Immature natural killer cell (primary cell): ENCODE measurements around the gene TNFSF9. TPM values are rescaled to one million over a fixed set of nuclear protein-coding genes. Genes with fewer than 3 reads are reported as not detected.
"Not testable (repeated sequence)": the region's sequence is repeated elsewhere in the genome, so short reads cannot be mapped to it uniquely, and the experiment has no call there.

ENCODE experiments used
- DNase-seq, 3 donors: peaks; one replicate each; pipeline ENCODE4 v3.0.0; 2022; ENCODE audit warnings: mixed read lengths in 1 of 3
- H3K27ac Mint-ChIP-seq, 6 donors: one replicate each; pipeline ENCODE4 v1.8.0; 2020; ENCODE audit warnings: mixed read lengths in 6 of 6, mild to moderate bottlenecking in 5 of 6, inconsistent platforms in 4 of 6, moderate library complexity in 3 of 6
- H3K27me3 Mint-ChIP-seq, 3 donors: one replicate each; pipeline ENCODE4 v1.8.0; 2020 to 2021; ENCODE audit warnings: low read depth in 3 of 3, mild to moderate bottlenecking in 3 of 3, mixed read lengths in 3 of 3, moderate library complexity in 3 of 3, inconsistent platforms in 1 of 3
- H3K36me3 Mint-ChIP-seq, 3 donors: one replicate each; pipeline ENCODE4 v1.8.0; 2020; ENCODE audit warnings: mixed read lengths in 3 of 3, inconsistent platforms in 2 of 3, mild to moderate bottlenecking in 2 of 3
- H3K4me1 Mint-ChIP-seq, 2 donors: one replicate each; pipeline ENCODE4 v1.8.0; 2020; ENCODE audit warnings: inconsistent platforms in 2 of 2, mild to moderate bottlenecking in 2 of 2, mixed read lengths in 2 of 2, moderate library complexity in 1 of 2
- H3K4me3 Mint-ChIP-seq, 5 donors: one replicate each; pipeline ENCODE4 v1.8.0; 2020; ENCODE audit warnings: mild to moderate bottlenecking in 5 of 5, mixed read lengths in 5 of 5, inconsistent platforms in 3 of 5, moderate library complexity in 3 of 5
- H3K9me3 Mint-ChIP-seq, 6 donors: one replicate each; pipeline ENCODE4 v1.8.0; 2020; ENCODE audit warnings: mild to moderate bottlenecking in 6 of 6, mixed read lengths in 6 of 6, inconsistent platforms in 4 of 6, moderate library complexity in 3 of 6
- polyA plus RNA-seq, 3 donors: library from polyadenylated mRNA; unstranded; fragments of 300-500 nt; fragmentation: Illumina TruSeq; gene quantifications; one replicate each; pipeline ENCODE4 v1.2.3, GENCODE V29; 2021

TNFSF9 gene
- polyA plus RNA-seq, 3 donors from 2014 or later: 1.3 to 16.0 (median 5.9) TPM

DNA sequence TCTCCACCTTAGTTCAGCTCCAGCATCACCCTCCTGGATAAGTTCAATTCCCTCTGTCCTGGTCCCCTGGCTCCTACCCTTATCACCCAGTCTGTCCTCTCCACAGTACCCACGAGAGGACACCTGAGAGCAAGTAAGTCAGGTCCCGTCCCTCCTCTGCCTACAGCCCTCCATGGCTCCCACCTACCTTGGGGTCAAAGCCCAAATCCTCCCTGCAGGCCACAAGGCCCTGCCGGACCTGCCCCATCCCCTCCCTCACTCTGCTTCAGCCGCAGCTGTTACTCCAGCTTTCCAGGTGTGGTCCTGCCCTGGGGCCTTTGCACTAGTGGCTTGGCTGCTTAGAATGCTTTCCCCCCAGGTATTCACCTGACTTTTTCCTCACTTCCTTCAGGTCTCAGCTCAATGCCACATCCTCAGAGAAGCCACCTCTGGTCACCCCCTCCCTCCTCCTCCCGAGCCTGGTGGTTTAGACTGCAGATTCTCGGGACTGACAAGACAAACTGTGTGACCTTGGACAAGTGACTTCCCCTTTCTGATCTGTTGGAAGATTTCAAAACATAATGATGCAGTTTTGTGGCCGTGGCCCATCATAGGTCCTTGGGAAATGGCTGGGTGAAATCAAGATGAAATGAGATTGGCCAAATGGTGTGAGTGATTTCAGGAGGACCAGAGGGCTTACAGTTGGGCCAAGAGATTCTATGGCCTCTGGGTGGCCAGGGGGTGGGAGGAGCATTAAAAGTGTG lies 32.4 kb upstream of the TNFSF9 start:
- H3K4me1 Mint-ChIP-seq: peaks cover 0 to 6% of the 10 kb centered on the region in 2 donors
- peak overlapping the region in 2 of 6 donors; percentile 29 to 56 for H3K27ac Mint-ChIP-seq
- H3K4me3 Mint-ChIP-seq: no peak overlapping the region
- peaks cover 0 to 4% (median 0%) of the 10 kb centered on the region in 3 donors for H3K36me3 Mint-ChIP-seq
- no peaks in the 10 kb centered on the region for H3K9me3 Mint-ChIP-seq
- H3K27me3 Mint-ChIP-seq: peaks cover 2 to 8% (median 6%) of the 10 kb centered on the region in 3 donors
- no peak for DNase-seq

DNA sequence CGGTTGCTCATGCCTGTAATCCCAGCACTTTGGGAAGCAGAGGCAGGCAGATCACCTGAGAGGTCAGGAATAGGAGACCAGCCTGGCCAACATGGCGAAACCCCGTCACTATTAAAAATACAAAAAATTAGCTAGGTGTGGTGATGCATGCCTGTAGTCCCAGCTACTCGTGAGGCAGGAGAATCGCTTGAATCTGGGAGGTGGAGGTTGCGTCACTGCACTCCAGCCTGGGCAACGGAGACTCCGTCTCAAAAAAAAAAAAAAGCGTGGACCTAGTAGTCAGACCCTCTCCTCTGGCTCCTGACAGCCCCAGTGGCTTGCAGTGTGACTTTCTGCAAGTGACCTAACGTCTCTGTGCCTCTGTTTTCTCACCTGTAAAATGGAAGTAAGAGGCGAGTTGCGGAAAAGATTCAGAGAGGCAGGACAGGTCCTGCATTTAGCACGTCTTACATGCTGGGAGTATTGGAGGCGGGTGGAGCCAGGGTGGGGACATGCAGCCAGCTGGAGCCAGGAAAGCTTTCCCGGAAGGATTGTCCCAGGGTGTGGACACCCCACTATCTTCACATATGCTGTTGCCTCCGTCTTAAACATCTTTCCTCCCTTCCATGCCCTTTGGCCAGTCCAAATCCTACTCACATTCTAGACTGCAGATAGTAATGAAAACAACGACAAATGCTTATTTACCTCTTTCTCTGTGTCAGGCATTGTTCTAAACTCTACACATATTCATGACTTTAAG lies 31.6 kb upstream of the TNFSF9 start:
- peaks cover 0 to 8% of the 10 kb centered on the region in 2 donors for H3K4me1 Mint-ChIP-seq
- no peaks in the 10 kb centered on the region for H3K9me3 Mint-ChIP-seq
- H3K27me3 Mint-ChIP-seq: peaks cover 2 to 8% (median 8%) of the 10 kb centered on the region in 3 donors
- no peak overlapping the region for H3K27ac Mint-ChIP-seq
- H3K36me3 Mint-ChIP-seq: peaks cover 0 to 4% (median 0%) of the 10 kb centered on the region in 3 donors
- no peak for DNase-seq
- H3K4me3 Mint-ChIP-seq: no peak overlapping the region

DNA sequence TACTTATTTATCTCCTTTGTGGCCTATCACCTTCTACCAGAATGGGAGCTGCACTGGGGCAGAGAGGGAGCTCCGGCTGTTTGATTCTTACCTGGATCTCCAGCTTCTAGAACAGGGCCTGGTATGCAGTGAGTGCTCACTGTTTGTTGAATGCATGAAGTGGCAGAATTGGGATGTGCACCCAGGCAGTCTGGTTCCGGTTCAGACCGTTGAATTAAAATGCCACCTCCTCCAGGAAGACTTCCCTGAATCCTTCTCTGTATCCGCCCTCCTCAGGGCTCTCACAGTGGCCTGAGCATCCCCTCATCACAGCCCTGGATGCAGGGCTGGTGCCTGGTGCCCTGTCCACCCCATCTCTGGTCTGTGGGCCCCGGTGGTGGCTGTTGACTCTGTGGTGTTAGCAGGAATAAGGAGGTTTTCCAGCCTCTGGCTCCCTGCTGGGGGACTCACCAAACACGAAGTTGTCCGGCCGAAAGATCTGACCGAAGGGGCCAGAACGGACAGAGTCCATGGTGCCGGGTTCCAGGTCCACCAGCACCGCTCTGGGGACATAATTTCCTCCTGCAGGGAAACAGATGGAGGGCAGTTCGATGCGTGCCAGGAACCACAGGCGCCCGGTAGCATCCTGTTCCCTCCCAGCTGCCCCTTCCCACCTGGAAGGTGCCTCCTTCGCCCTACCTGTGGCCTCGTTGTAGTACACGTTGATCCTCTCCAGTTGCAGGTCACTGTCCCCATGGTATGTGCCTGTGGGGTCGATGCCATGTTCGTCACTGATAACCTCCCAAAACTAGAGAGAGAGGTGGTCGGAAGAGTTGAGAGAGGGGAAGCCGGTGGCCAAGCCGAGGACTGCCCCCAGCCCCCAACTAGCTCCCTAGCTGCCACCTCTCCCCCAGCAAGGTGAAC lies 29.7 kb upstream of the TNFSF9 start:
- Mint-ChIP-seq H3K4me3 (peak overlapping the region; percentile 73 to 85 (median 81)), H3K36me3 (peaks cover 0 to 4% (median 0%) of the 10 kb centered on the region in 3 donors), H3K9me3 (no peaks in the 10 kb centered on the region), H3K27ac (peak overlapping the region in 1 of 6 donors; percentile 73), H3K27me3 (peaks cover 9 to 14% (median 10%) of the 10 kb centered on the region in 3 donors), H3K4me1 (peaks cover 6 to 15% of the 10 kb centered on the region in 2 donors)
- DNase-seq: no peak

DNA sequence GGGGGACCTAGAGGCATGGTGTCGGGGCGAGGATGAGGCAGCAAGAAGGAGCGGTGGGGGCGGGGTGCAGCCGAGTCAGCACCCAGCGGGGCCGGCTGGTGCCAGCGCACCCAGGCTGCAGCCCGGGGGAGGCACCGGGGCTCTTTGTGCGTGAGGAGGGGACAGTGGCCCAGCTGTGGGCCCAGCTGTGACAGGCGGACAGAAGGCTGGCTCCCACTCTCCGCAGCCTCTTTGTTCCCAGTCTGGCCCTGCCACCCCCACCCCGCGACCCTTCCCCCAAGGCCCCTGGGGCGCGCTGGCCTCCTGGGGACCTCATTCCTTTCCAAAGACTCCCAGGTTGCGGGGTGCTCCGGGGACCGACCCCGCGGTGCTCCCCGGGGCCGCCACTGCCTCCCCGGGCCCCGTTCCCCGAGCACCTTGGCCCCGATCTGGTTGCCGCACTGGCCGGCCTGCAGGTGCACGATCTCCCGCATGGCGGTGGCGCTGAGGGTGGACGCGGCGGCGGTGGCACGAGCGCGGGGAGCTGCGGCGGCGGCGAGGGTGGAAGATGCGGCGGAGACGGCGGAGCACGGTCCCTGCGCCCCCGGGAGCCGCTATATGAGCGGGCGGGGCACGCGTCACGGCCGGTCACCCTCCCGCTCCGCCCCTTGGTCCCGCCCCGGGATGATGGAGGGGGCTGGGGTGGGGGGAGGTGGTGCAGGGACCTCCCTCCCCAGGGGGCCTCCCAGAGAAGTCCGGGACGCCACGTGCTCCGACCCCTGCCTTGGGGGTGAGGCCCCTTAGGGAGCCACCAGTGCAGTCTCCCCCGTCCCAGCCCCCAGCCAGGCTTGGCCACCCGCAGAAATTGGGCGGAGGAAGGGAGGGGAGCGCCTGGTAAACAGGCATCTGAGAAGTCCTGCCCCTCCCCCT lies 28.8 kb upstream of the TNFSF9 start, which contains the start of gene TUBB4A:
TUBB4A (minus strand) TSS at position 570 of the 909 bp plus-strand sequence; CDS start at position 473, 97 bp downstream.
- Mint-ChIP-seq H3K27ac (peak within 1 kb of the TSS in 1 of 6 donors; percentile 73), H3K36me3 (peaks cover 0 to 4% (median 0%) of the 10 kb centered on the region in 3 donors), H3K4me1 (peaks cover 6 to 15% of the 10 kb centered on the region in 2 donors), H3K9me3 (no peaks in the 10 kb centered on the region), H3K27me3 (peaks cover 9 to 14% (median 11%) of the 10 kb centered on the region in 3 donors), H3K4me3 (peak within 1 kb of the TSS; percentile 73 to 85 (median 81))
- DNase-seq: peak; percentile 15 to 33 (median 19)

DNA sequence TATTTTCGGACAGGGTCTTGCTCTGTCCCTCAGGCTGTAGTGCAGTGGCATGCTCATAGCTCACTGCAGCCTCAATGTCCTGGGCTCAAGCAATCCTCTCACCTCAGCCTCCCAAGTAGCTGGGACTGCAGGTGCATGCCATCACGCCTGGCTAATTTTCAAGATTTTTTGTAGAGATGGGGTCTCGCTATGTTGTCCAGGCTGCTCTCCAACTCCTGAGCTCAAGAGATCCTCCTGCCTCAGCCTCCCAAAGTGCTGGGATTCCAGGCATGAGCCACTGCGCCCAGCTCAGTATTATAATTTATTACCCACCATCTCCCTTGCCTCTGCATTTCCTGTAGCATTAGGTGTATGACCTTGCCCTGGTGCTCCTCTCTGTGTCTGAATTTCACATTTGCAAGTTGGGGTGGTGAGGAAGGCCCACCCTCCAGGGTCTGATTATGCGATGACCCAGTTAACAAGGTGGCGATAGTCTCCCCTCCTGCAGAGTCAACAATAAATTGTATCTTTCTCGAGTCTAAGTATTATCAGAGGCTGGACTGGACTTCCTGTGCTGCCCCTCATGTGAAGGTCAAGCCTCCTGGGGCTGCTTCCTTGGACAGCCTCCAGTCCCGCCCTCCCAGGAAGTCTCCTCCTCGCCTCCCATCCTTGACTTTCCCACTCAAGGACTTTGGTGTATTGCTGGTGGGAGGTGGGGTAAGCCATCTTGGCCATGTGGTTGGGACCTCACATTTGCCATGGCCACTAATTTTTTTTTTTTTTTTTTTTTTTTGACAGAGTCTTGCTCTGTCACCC lies 27.2 kb upstream of the TNFSF9 start:
- Mint-ChIP-seq H3K4me3 (peak overlapping the region in 2 of 5 donors; percentile 39 to 48), H3K27ac (no peak overlapping the region), H3K36me3 (peaks cover 0 to 4% (median 0%) of the 10 kb centered on the region in 3 donors), H3K4me1 (peaks cover 6 to 15% of the 10 kb centered on the region in 2 donors), H3K27me3 (peaks cover 9 to 15% (median 13%) of the 10 kb centered on the region in 3 donors), H3K9me3 (no peaks in the 10 kb centered on the region)
- no peak for DNase-seq

DNA sequence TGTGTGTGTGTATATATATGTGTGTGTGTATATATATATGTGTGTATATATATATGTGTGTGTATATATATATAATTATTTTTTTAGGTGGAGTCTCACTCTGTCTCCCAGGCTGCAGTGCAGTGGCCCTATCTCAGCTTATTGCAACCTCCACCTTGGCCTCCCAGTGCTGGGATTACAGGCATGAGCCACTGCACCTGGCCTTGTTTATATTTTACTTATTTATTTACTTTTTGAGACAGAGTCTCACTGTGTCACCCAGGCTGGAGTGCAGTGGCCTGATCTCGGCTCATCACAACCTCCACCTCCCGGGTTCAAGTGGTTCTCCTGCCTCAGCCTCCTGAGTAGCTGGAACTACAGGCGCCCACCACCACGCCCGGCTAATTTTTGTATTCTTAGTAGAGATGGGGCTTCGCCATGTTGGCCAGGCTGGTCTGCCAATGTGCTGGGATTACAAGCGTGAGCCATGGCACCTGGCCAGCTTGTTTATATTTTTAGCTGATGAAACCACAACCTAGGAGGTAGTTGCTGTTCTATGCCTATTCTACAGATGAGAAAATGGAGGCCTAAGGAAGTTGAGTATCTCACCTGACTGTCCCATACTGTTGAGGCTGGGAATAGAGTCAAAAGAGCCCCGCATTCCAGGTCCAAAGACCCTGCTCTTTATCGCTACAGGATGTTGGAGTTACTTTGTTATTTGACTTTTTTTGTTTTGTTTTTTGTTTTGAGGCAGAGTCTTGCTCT lies 22.6 kb upstream of the TNFSF9 start:
- not testable (repeated sequence) for H3K9me3 Mint-ChIP-seq, H3K36me3 Mint-ChIP-seq, H3K27me3 Mint-ChIP-seq, H3K4me3 Mint-ChIP-seq, DNase-seq, H3K4me1 Mint-ChIP-seq
- peak overlapping the region in 1 of 6 donors; percentile 26 for H3K27ac Mint-ChIP-seq

DNA sequence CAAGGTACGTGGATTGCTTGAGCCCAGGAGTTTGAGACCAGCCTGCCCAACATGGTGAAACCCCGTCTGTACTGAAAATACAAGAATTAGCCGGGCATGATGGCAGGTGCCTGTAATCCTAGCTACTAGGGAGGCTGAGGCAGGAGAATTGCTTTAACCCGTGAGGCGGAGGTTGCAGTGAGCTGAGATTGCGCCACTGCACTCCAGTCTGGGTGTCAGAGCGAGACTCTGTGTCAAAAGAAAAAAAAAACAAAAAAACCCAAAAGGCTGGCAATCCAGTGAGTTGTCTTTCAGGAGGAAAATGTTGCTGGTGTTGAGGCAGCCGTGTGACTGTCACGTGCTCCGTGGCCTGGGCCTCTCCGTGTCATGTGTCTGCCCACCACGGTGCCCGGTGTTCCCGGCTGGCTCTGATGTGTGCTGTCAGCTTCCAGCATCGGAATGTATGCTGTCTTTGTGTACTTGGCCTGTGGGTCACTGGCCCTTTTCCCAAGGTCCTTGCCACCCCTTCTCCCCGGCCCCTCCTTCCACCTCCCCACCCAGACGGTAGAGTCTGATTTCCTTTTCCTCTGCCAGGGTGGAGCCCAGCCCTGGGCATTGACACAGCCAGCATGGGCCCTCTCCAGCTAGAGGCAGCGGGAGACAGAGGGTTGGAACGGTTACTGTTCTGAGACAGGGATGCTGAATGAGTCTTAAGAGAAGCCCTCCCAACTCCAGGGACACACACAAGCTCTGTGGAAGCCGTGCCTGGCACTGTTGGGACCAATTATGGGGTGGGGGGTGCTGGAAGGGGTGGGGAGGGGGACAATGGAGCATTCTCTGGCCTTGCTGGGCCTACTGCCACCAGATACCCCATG lies 21.5 kb upstream of the TNFSF9 start:
- peaks cover 6 to 9% (median 6%) of the 10 kb centered on the region in 3 donors for H3K27me3 Mint-ChIP-seq
- H3K4me3 Mint-ChIP-seq: no peak overlapping the region
- no peak overlapping the region for H3K27ac Mint-ChIP-seq
- peaks cover 6% of the 10 kb centered on the region in 2 donors for H3K4me1 Mint-ChIP-seq
- DNase-seq: no peak
- H3K36me3 Mint-ChIP-seq: peaks cover 0 to 4% (median 0%) of the 10 kb centered on the region in 3 donors
- H3K9me3 Mint-ChIP-seq: no peaks in the 10 kb centered on the region

DNA sequence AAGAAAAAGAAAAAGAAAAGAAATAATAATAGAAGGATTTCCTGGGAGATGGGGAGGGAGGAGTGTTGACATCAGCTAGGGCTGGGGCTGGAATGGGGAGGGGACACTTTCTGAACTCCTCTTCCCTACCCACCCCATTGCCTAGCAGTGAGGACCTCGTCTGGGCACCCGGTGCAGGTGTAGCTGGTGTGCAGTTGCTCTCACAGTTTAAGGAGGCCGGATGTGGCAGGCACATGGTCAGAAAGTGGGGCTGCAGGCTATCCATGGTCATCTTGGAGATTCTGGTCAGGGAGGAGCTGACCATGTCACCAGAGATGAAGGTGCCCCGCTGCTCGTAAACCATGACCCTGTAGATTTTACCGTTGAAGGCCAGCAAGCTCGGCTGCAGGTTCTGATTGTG lies 20.2 kb upstream of the TNFSF9 start:
- Mint-ChIP-seq H3K4me3 (no peak overlapping the region), H3K27ac (no peak overlapping the region), H3K27me3 (peaks cover 0 to 4% (median 3%) of the 10 kb centered on the region in 3 donors), H3K9me3 (no peaks in the 10 kb centered on the region), H3K36me3 (peaks cover 0 to 4% (median 0%) of the 10 kb centered on the region in 3 donors), H3K4me1 (peaks cover 0 to 2% of the 10 kb centered on the region in 2 donors)
- DNase-seq: no peak

DNA sequence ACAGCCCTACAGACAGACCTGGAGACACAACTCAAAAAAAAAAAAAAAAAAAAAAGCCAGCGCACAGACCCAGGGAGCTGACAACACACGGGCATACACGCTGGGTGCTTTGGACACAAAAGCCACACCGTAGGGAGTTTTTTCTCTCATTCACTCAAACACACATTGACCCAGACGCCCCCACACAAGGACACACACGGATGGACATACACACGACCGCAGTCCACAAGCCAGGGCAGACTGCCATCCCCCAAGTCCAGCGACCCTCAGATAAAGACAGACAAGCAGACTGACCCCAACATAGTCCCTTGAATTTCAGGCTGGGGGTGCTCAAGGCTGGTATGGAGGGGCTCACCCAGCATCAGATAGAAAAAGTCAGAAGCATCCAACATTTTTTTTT lies 16.7 kb upstream of the TNFSF9 start:
- no peak for DNase-seq
- H3K9me3 Mint-ChIP-seq: no peaks in the 10 kb centered on the region
- peaks cover 24 to 29% of the 10 kb centered on the region in 2 donors for H3K4me1 Mint-ChIP-seq
- H3K27ac Mint-ChIP-seq: peak overlapping the region in 2 of 6 donors; percentile 35 to 52
- H3K36me3 Mint-ChIP-seq: peaks cover 0 to 4% (median 0%) of the 10 kb centered on the region in 3 donors
- H3K4me3 Mint-ChIP-seq: peak overlapping the region in 4 of 5 donors; percentile 20 to 53 (median 29)
- H3K27me3 Mint-ChIP-seq: peaks cover 0 to 1% (median 1%) of the 10 kb centered on the region in 3 donors

DNA sequence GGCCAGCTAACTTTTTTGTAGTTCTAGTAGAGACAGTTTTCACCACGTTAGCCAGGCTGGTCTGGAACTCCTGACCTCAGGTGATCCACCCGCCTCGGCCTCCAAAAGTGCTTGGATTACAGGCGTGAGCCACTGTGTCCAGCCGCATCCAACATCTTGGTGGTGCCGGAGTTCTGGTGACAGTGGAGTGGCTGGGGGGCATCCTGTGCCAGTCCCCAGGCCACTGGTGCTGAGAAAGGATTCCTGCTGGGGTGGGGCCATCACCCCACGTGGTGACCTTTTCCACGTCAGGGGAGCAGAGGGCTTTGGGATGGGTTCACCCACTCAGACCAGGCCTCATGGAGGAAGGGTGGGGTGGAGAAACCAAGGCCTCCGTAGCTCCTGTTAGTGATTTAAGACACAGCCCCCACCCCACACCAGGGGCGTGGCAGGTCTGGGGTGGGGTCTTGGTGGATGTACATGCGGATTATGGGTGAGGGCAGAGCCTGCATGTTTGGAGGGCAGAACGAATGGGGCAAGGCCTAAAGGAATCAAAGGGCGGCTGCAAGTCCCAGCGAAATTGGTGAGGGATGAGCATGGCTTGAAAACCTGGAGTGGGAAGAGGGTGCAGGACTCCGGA lies 15.8 kb upstream of the TNFSF9 start:
- Mint-ChIP-seq H3K36me3 (peaks cover 0 to 4% (median 0%) of the 10 kb centered on the region in 3 donors), H3K4me3 (peak overlapping the region; percentile 46 to 68 (median 56)), H3K9me3 (no peaks in the 10 kb centered on the region), H3K27ac (peak overlapping the region in 1 of 6 donors; percentile 66), H3K27me3 (peaks cover 0 to 1% (median 1%) of the 10 kb centered on the region in 3 donors), H3K4me1 (peaks cover 27 to 29% of the 10 kb centered on the region in 2 donors)
- no peak for DNase-seq
